Astrocyte (in vitro differentiated cells and primary cell): ENCODE measurements around the gene C6orf89.

ENCODE experiments used
- EZH2 ChIP-seq: IDR thresholded peaks from 2 replicates; pipeline ENCODE4 v1.6.1; 2012; ENCODE audit warnings: mild to moderate bottlenecking, low read length, inconsistent platforms; ENCODE audit not compliant: insufficient read depth
- TF ChIP-seq, protein P1 (sequence below): IDR thresholded peaks from 2 replicates; pipeline ENCODE4 v1.5.1; 2011; ENCODE audit warnings: low read depth, mild to moderate bottlenecking, inconsistent platforms, low read length, moderate library complexity; ENCODE audit not compliant: insufficient read depth

DNA sequence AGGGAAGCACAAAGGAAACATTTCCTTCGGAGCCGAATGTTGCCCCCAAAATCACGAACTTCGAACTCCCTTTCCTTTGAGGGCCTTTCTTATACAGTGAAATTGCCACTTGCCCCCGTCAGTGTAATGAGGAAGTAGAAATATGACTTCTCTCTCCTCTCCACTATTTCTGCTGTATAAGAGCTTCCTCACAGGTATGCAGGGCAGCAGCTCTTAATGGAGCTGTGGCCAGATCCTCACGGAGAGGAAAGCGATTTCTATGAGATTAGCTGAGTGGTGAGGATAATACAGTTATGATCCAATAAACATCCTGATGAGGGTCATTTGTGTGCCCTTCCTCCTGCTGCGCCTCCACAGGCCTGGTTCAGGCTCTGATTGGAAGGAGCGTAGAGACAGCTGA is 35.7 kb upstream of the C6orf89 start:
- TF ChIP-seq, protein P1, sequence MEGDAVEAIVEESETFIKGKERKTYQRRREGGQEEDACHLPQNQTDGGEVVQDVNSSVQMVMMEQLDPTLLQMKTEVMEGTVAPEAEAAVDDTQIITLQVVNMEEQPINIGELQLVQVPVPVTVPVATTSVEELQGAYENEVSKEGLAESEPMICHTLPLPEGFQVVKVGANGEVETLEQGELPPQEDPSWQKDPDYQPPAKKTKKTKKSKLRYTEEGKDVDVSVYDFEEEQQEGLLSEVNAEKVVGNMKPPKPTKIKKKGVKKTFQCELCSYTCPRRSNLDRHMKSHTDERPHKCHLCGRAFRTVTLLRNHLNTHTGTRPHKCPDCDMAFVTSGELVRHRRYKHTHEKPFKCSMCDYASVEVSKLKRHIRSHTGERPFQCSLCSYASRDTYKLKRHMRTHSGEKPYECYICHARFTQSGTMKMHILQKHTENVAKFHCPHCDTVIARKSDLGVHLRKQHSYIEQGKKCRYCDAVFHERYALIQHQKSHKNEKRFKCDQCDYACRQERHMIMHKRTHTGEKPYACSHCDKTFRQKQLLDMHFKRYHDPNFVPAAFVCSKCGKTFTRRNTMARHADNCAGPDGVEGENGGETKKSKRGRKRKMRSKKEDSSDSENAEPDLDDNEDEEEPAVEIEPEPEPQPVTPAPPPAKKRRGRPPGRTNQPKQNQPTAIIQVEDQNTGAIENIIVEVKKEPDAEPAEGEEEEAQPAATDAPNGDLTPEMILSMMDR, result no peak
- TF ChIP-seq EZH2, result no peak
